Activated CD8-positive, alpha-beta memory T cell treated with anti-CD3 and anti-CD28 coated beads, Interleukin-2, amount 50 U/mL, for 1 hour (primary cell): ENCODE data around the gene UCN3.
A peak's percentile ranks its signal among the peaks of the same experiment; 100 is the strongest.

Experiments used
- DNase-seq: peaks from one replicate; pipeline ENCODE4 v3.0.0-alpha.2; 2020; ENCODE audit errors: extremely low read depth

The UCN3 gene, protein sequence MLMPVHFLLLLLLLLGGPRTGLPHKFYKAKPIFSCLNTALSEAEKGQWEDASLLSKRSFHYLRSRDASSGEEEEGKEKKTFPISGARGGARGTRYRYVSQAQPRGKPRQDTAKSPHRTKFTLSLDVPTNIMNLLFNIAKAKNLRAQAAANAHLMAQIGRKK

GRCh38 chr10:5364890-5365338, at the start of gene UCN3:
Gene UCN3, plus strand, starts transcription at chr10:5364966. Its CDS starts 8,755 bp downstream, at chr10:5373721.
- no peak for DNase-seq

GRCh38 chr10:5317547-5318107, 47.1 kb upstream of the UCN3 start:
- peak; percentile 11 for DNase-seq

GRCh38 chr10:5318148-5318547, 46.6 kb upstream of the UCN3 start:
- no peak for DNase-seq

DNA sequence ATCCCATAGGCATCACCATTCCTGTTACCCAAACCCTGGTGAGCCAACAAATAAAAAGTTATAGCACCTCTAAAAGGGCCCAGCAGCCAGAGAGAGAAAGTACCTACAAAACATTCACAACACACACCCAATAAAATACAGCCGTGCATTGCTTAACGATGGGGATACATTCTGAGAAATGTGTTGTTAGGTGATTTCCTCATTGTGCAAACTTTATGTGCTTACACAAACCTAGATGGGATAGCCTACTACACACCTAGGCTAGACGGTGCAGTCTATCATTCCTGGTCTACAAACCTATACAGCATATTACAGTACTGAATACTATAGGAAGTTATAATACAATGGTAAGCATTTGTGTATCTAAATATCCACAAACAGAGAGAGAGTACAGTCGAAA, 44.9 kb upstream of the UCN3 start:
- DNase-seq: no peak

DNA sequence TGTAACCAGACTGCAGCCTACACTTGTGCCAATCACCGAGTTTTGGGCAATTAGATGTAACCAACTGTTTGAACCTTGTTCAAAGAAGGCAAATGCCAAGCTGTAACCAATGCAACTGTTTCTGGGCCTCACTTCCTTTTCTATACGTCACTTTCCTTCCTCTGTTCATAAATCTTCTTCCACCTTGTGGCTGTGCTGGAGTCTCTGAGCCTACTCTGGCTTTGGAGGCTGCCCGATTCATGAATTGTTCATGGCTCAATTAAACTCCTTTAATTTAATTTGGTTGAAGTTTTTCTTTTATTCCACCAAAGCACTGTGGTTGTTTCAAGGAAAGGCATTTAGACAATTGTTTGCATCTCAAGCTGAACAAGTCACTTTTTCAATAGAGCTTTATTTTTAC, 43.5 kb upstream of the UCN3 start:
- DNase-seq: no peak

- DNase-seq: no peak
Measured at GRCh38 chr10:5323446-5323845, 41.3 kb upstream of the UCN3 start.

DNA sequence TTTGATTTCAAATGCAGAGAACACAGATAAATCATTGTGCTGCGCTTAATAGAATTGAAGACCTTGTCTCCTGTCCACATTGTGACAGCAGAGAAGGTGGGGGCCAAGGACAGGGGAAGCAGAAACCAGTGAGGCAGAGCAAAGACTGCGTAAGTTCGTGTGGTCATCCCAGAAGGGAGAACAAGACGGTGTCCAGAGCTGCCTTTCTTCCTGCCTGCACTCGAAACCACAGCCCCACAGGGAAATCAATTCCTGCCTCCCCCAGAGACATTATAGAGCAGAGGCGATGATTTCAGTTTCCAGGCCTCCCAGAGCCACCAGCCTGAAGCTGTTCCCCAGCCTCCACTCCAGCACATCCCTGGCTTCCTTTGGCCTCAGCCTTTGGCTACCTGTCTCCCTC, 39.7 kb upstream of the UCN3 start:
- DNase-seq: no peak

DNA sequence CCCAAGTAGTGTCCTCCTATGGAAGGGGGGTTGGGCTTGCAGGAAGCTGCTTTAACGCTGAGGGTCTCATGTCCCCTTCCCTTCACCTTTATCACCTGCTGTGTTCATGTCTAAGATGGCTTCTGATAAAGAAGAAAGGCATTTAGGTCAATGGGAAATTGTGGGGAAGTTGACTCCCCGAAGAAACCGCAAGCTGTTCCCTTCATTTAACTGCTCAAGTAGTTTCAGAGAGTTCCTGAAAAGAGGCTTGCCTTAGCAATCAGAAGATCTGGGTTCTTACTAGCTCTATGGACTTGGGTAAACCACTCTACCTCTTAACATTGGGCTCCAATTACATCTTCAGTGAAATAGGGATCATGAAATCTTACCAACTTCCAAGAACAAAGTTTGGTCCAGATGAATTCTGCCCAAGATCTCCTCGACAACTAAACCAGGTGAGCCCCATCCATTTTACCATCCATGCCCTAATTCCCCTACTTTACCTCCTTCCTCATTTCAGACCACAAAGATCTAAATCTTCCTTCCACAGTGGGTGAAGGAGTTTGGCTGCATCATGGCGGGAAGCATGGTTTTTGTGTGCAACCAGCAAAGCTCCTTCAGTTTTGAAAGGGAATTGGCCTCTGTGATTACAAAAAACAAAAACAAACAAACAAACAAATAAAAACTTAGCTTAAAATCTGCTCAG, 30.4 kb upstream of the UCN3 start:
- DNase-seq: no peak

GRCh38 chr10:5338010-5338409, 26.8 kb upstream of the UCN3 start:
- DNase-seq: no peak

GRCh38 chr10:5343092-5343491, 21.7 kb upstream of the UCN3 start:
- DNase-seq: no peak

DNA sequence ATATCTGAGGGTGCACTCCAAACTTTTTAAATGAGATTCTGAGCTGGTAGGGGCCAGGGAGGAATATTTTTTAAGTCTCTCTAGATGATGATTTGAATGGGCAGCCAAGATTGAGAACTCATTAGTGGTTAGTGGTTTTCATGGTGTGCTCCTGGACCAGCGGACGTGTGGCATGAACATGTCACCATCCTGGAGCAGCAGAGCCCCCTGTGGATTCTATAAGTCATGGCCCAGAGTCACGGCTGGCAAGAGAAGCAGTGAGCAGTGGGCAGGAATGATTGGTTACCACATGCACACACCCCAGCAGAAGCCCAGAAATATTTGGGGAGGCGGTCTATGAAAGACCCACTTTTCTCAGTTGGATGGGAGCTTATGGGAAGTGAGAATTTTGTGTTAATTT, 21.2 kb upstream of the UCN3 start:
- DNase-seq: no peak

GRCh38 chr10:5343979-5344378, 20.8 kb upstream of the UCN3 start:
- no peak for DNase-seq

GRCh38 chr10:5344746-5345145, 20.0 kb upstream of the UCN3 start:
- DNase-seq: no peak

DNA sequence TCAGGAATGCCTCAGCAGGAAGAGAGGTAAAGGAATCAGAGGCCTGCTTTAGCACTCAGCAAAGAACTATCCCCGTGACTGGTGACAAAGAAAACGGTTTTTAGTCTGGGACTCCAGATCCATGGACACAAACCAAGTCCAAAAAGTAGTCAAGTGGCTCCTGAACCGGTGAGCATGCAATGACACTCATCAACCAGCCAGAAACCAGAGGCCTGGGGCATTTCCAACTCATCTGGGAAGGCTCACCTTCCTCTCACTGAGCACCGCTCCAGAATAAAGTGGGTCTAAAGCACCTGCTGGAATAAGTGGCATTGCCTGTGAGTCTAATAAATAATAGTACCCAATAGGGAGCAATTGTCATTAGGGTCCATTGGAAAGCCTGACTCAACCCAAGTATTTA, 17.9 kb upstream of the UCN3 start:
- no peak for DNase-seq

DNA sequence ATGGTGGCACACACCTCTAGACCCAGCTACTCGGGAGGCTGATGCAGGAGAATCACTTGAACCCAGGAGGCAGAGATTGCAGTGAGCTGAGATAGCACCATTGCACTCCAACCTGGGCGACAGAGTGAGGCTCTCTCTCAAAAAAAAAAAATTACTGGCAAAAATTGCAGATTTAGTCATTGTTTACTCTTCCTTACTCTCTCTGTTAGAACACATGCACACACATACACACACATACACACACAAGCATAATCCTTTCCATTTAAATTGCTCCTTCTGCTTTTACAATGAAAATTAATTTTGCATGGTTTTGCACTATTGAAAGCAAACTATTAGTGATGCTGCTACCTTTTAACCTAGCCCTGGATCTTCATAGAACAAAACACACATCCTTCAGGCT, 15.4 kb upstream of the UCN3 start:
- no peak for DNase-seq

DNA sequence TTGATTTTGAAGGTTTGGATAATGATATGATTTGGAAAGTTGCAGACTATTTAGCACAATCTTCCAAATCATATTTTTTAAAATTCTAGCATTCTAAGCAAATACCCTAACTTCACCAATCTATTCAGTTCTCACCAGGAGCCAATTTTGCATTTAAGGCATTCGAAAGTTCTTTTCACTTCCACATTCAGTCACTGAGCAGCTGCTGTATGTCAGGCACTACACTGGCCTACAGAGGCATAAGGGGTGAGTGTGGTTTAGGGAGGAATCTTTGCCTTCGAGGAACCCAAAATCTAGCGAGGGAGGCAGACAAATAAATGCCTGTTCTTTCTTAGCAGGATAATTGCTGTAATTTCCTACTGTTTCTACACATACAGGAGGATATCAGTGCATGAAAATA, 10.7 kb upstream of the UCN3 start:
- no peak for DNase-seq

DNA sequence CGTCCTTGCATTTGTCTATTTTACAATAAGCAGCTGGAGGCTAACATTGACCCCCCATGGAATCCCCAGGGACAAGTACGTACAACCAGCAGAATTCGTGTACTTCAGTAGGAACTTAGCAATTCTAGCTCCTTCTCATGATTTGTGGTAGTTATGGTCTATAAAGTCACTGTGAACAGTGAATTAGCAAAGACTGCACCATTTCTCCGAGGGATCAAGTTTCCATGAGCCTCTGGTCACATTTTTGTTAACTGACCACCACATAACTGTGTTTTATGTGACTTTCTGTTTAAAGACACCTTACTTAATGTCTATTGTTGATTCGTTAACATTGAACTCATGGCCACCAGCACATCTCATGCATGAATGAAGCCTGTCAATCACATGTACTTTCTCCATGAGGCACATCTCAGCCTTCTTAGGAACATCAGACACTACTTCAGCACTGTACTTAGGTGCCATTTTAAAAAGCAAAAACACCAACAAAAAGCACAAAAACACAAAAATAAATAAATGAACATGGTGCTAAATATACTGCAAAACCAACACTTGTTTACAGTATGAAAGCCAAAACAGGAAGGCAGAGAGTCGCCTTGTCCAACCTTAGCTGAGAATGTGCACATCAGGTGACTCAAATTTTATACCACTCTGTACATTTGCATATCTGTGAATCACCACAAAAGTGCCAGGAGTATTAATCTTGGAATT, 9.0 kb upstream of the UCN3 start:
- DNase-seq: no peak

- DNase-seq: no peak
Measured at GRCh38 chr10:5356302-5356763, 8.4 kb upstream of the UCN3 start.

- DNase-seq: no peak
Measured at GRCh38 chr10:5360318-5360915, 4.3 kb upstream of the UCN3 start.

DNA sequence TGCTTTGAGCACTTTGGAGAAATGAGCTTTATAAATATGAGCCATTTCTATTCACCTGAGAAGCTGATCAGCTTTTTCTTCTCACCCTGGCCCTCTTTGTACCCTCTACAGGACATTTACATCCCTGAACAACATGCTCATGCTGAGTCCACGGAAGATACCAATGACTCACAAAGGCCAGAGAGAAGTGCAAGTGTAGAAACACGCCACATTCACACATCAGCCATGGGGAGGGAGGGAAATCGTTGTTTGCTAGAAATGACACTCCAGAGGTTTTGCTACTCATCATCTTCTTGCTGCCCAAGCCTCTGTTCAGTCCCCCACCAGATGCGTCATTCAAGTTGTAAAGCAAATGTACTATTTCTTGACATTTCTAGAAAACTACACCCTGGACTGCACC, 2.8 kb upstream of the UCN3 start:
- DNase-seq: no peak

DNA sequence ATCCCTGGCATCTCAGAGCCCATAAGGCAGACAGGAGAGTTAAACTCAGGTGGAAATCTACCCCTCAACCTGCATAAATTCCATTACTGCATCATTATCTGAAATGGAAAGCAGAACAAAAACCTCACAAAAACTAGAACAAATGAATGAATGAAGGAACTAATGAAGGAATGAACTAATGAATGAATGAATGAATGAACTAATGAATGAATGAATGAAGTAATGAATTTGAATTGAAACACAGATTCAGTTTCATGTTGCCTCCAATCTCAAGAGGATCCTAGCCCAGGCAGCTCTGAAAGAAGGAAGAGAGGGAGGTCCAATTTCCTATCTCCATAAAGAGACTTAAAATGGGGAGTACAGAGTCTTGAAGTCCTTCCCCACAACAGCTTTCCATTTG, 1.9 kb upstream of the UCN3 start:
- no peak for DNase-seq

- DNase-seq: no peak
Measured at GRCh38 chr10:5364374-5364773, 392 bp upstream of the UCN3 start.
